Psoas muscle (tissue), 8 donors: ENCODE data around the gene GALP. TPM values are rescaled to one million over a fixed set of nuclear protein-coding genes. Genes with fewer than 3 reads are reported as not detected.
"Not testable (repeated sequence)": the region's sequence is repeated elsewhere in the genome, so short reads cannot be mapped to it uniquely, and the experiment has no call there.

Experiments
- ATAC-seq, 4 donors: fragments of 200-7000 bp; cut with Tn5 transposase; one replicate each; pipeline ENCODE4 v1.9.1; 2020; ENCODE audit warnings: moderate library complexity in 3 of 4, mild to moderate bottlenecking in 2 of 4
- DNase-seq, 2 donors: peaks; one replicate each; pipeline ENCODE4 v3.0.0-alpha.2; 2020
- H3K27ac ChIP-seq: fragments of 200-600 bp; one replicate; pipeline ENCODE4 v1.8.0; 2022
- H3K27me3 ChIP-seq, 3 donors: fragments of 200-600 bp in 1 of 3; one replicate each; pipeline versions ENCODE4 v1.6.1 to v1.8.0; 2013 to 2022; ENCODE audit warnings: low read length in 2 of 3, mild to moderate bottlenecking in 2 of 3, moderate library complexity in 1 of 3; ENCODE audit not compliant: insufficient read depth in 3 of 3
- H3K36me3 ChIP-seq, 2 donors: fragments of 200-600 bp in 1 of 2; one replicate each; pipeline versions ENCODE4 v1.6.1 to v1.8.0; 2013 to 2022; ENCODE audit warnings: low read depth in 1 of 2, mild to moderate bottlenecking in 1 of 2, moderate library complexity in 1 of 2; ENCODE audit not compliant: insufficient read depth in 1 of 2
- H3K4me1 ChIP-seq: fragments of 200-600 bp; one replicate; pipeline ENCODE4 v1.8.0; 2022
- H3K4me3 ChIP-seq: fragments of 200-600 bp; one replicate; pipeline ENCODE4 v1.8.0; 2022; ENCODE audit warnings: mild to moderate bottlenecking
- H3K9me3 ChIP-seq: fragments of 200-600 bp; one replicate; pipeline ENCODE4 v1.8.0; 2022
- CTCF ChIP-seq: fragments of 200-600 bp; IDR thresholded peaks from one replicate; pipeline ENCODE4 v1.8.0; 2022; ENCODE audit warnings: antibody characterized with exemption
- WGBS, 3 donors: extraction: QIAGEN DNeasy Blood & Tissue Kit; methylation state at CpG; one replicate each; pipeline versions ENCODE4 v1.1.6 to v1.1.7; 2013; 5-methylcytosine and 5-hydroxymethylcytosine counted together
- intact Hi-C, 2 donors: fragments of 100-400 bp; cut with DNase I; formaldehyde crosslinking; loops; one replicate each; pipeline versions ENCODE4 v1.11.0 to v1.14.2; 2022
- polyA plus RNA-seq, 3 donors: library from polyadenylated mRNA; stranded (reverse); fragments of 200-250 nt; gene quantifications; one replicate each; pipeline ENCODE4 v1.2.3, GENCODE V29; 2013
- total RNA-seq, 4 donors: library from RNA; stranded (reverse); fragmentation: NEBNext Ultra II Directional in 2 of 4; extraction: Animal tissue kit (Norgen Biotek cat#: 25700) in 2 of 4; gene quantifications; one replicate each; pipeline versions ENCODE4 v1.2.1 to v1.2.4, GENCODE V29; 2021 to 2023
- donor health status: healthy with polysubstance abuse.
- donor health status: DM: no; HTN: no; CAD: no; lungs with moderate emphysema.
- donor health status: Bipolar disorder and iron deficiency.
- donor health status: healthy.
- donor health status: DM: yes; HTN: yes; CAD: no.
- donor health status: DM: no; HTN: no; CAD: no.
- donor health status: DM: no; HTN: no; CAD: no.
- donor health status: DM: yes; HTN: yes; CAD: no.

GALP gene
- total and polyA plus RNA-seq, 7 donors, result not detected

- DNase-seq (no peak), ATAC-seq (no peak)
- Histone ChIP-seq H3K27ac (no peak overlapping the region), H3K4me3 (no peak overlapping the region), H3K4me1 (no peaks in the 10 kb centered on the region), H3K27me3 (no peaks in the 10 kb centered on the region), H3K9me3 (no peaks in the 10 kb centered on the region), H3K36me3 (no peaks in the 10 kb centered on the region)
- intact Hi-C loops, result no loop called here
- 68% methylated on average over 17 of the region's 17 CpGs for WGBS, 3 donors
- TF ChIP-seq CTCF, result no peak
Observed at GRCh38 chr19:56189785-56190184, 14.0 kb downstream of the GALP start.

- ATAC-seq (no peak), DNase-seq (no peak)
- H3K9me3 ChIP-seq, result no peaks in the 10 kb centered on the region
- no peak for TF ChIP-seq CTCF
- intact Hi-C loops, result no loop called here
- WGBS, 3 donors, result 63 to 69% (median 67%) methylated on average over 7 of the region's 7 CpGs
- H3K27me3 ChIP-seq, result no peaks in the 10 kb centered on the region
- H3K4me1 ChIP-seq, result no peaks in the 10 kb centered on the region
- H3K4me3 ChIP-seq, result no peak overlapping the region
- H3K27ac ChIP-seq, result no peak overlapping the region
- no peaks in the 10 kb centered on the region for H3K36me3 ChIP-seq
Observed at GRCh38 chr19:56191115-56191514, 15.3 kb downstream of the GALP start.

- DNase-seq, result no peak
- WGBS, 3 donors, result 76 to 80% (median 80%) methylated on average over 10 of the region's 10 CpGs
- no peak for TF ChIP-seq CTCF
- no peak overlapping the region for H3K4me3 ChIP-seq
- H3K36me3 ChIP-seq, result no peaks in the 10 kb centered on the region
- H3K4me1 ChIP-seq, result no peaks in the 10 kb centered on the region
- intact Hi-C loops, result no loop called here
- H3K27ac ChIP-seq, result no peak overlapping the region
- H3K27me3 ChIP-seq, result no peaks in the 10 kb centered on the region
- no peaks in the 10 kb centered on the region for H3K9me3 ChIP-seq
- no peak for ATAC-seq
Observed at GRCh38 chr19:56191711-56192110, 15.9 kb downstream of the GALP start.

GRCh38 chr19:56193981-56194640 is 18.3 kb downstream of the GALP start:
- no peak for TF ChIP-seq CTCF
- 83 to 85% (median 84%) methylated on average over 12 of the region's 12 CpGs for WGBS, 3 donors
- ATAC-seq, result no peak
- Histone ChIP-seq H3K27me3 (no peaks in the 10 kb centered on the region), H3K4me3 (no peak overlapping the region), H3K4me1 (no peaks in the 10 kb centered on the region), H3K27ac (no peak overlapping the region), H3K9me3 (no peaks in the 10 kb centered on the region), H3K36me3 (no peaks in the 10 kb centered on the region)
- DNase-seq, result no peak
- intact Hi-C loops, result no loop called here

- H3K27ac ChIP-seq, H3K36me3 ChIP-seq, intact Hi-C loops, H3K27me3 ChIP-seq, H3K4me1 ChIP-seq, ATAC-seq, H3K4me3 ChIP-seq, H3K9me3 ChIP-seq, DNase-seq: not testable (repeated sequence)
- 87 to 90% (median 90%) methylated on average over 23 of the region's 23 CpGs for WGBS, 3 donors
Observed at GRCh38 chr19:56197646-56198045, 21.8 kb downstream of the GALP start, which contains the start of gene ZSCAN5B. Gene ZSCAN5B, minus strand, starts transcription at chr19:56197783. Its CDS starts 4,731 bp downstream, at chr19:56193052.
